ENCODE results near the gene PRPF6. TPM values are rescaled to one million over a fixed set of nuclear protein-coding genes. Genes with fewer than 3 reads are reported as not detected.

The PRPF6 gene
- total RNA-seq, 1 donor from 2014 or later: 81.5 TPM

DNA sequence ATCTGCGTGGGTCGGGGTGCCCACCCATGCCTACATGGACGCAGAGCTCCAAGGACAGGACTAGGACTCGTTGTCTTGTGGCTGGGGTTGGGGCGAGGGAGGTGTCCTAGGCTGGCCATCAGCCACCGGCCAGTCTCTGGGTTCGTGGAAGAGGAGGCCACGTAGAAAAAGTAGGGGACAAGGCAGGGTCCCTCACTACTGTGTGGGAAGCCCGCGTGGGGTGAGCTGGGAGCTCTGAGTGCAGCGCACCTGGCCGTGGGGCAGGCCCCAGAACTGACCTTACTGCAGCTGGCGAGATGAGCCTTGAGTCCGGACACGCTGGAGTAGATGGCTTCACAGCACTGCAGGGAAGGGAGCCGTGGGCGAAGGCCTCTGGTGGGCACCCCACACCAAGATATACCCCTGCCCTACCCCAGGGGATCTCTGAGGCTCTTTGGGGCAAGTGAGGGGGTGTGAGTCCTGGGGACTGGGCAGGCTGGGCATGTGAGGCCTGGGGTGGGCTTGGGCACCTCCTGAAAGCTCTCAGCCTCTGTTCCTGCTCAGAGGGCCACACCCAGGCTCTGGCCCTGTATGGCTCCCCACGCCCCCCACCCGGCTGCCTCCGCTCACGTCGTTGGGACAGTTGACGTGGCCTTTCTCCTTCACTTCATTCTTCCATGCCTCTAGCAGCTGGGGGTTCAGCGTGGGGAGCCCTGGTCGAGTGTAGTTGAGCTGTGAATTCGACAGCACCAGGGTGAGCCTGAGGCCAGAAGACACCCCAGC, 19.1 kb upstream of the PRPF6 start:
- Mint-ChIP-seq H3K27me3 (ENCODE audit: low read depth) (no peaks in the 10 kb centered on the region), H3K4me3 (peak overlapping the region; percentile 19), H3K36me3 (ENCODE audit: low read depth) (peaks cover 2% of the 10 kb centered on the region), H3K4me1 (no peaks in the 10 kb centered on the region), H3K27ac (ENCODE audit: unreplicated experiment) (no peak overlapping the region), H3K9me3 (no peaks in the 10 kb centered on the region)
- TF ChIP-seq, protein P1, sequence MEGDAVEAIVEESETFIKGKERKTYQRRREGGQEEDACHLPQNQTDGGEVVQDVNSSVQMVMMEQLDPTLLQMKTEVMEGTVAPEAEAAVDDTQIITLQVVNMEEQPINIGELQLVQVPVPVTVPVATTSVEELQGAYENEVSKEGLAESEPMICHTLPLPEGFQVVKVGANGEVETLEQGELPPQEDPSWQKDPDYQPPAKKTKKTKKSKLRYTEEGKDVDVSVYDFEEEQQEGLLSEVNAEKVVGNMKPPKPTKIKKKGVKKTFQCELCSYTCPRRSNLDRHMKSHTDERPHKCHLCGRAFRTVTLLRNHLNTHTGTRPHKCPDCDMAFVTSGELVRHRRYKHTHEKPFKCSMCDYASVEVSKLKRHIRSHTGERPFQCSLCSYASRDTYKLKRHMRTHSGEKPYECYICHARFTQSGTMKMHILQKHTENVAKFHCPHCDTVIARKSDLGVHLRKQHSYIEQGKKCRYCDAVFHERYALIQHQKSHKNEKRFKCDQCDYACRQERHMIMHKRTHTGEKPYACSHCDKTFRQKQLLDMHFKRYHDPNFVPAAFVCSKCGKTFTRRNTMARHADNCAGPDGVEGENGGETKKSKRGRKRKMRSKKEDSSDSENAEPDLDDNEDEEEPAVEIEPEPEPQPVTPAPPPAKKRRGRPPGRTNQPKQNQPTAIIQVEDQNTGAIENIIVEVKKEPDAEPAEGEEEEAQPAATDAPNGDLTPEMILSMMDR (conservative IDR thresholded peaks at IDR 0.05): no peak
- no peak for DNase-seq (ENCODE audit: low read depth, low spot score)

DNA sequence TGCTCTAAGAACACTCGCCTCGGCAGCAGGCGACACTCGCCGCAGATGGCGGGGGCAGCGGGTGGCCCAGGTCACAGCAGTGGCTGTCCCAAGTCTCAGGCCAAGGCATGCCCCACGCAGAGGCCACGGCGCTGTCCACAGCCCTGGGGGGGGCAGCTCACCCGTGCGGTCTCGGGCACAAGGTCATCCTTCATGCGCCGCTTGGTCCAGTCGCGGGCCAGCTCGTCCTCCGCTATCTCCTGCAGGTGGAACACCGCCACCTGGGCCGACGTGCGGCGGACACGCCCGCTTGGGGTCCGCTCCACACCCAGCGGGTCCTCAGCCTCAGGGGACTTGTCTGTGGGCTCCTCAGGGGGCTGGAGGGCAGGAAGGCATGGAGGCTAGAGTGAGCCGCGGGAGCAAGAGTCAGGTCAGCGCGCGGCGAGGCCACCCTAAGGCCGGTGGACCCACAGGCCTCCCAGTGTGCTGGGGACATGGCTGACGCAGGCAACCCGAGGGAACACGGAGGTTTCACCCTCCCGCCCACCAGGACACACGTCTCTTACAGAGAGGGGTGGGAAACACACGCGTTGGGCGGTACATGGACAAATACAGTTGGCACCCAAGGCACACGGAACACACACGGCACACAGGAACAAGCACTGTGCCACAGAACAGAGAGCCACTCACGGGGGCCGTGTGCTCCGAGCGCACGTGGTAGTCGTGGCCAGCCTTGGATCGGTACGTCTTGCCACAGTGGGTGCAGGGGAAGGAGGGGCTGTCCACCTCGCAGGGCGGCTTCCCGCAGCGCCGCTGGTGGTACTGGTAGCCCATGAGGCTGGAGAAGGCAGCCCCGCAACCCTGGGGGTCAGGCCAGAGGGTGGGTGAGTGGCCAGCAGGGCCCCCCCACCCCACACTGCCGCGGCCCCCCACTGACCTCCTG, 18.2 kb upstream of the PRPF6 start:
- H3K27ac Mint-ChIP-seq (ENCODE audit: unreplicated experiment): no peak overlapping the region
- no peaks in the 10 kb centered on the region for H3K27me3 Mint-ChIP-seq (ENCODE audit: low read depth)
- DNase-seq (ENCODE audit: low read depth, low spot score): no peak
- no peaks in the 10 kb centered on the region for H3K9me3 Mint-ChIP-seq
- H3K4me1 Mint-ChIP-seq: no peaks in the 10 kb centered on the region
- TF ChIP-seq, protein P1 (conservative IDR thresholded peaks at IDR 0.05): no peak
- H3K4me3 Mint-ChIP-seq: peak overlapping the region; percentile 31
- peaks cover 2% of the 10 kb centered on the region for H3K36me3 Mint-ChIP-seq (ENCODE audit: low read depth)

DNA sequence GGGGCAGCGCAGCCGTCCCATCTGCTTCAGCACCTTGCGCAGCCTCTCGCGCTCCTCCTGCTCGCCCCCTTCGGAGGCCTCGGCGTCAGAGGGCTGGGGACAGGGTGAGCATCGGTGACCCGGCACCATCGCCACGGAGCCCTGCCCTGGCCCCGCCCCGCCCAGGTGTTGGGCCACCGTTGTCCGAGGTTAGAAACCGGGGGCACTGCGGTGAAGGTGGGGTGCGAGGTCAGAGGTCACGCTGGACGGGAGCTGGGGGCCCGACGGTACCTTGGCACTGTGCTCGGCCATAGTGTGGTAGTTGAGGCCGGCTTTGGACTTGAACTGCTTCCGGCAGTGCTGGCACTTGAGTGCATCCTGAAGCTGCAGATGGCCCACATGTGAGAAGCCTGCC, 17.6 kb upstream of the PRPF6 start:
- H3K4me3 Mint-ChIP-seq: no peak overlapping the region
- H3K9me3 Mint-ChIP-seq: no peaks in the 10 kb centered on the region
- no peaks in the 10 kb centered on the region for H3K27me3 Mint-ChIP-seq (ENCODE audit: low read depth)
- H3K36me3 Mint-ChIP-seq (ENCODE audit: low read depth): peaks cover 2% of the 10 kb centered on the region
- no peak overlapping the region for H3K27ac Mint-ChIP-seq (ENCODE audit: unreplicated experiment)
- H3K4me1 Mint-ChIP-seq: no peaks in the 10 kb centered on the region
- TF ChIP-seq, protein P1 (conservative IDR thresholded peaks at IDR 0.05): no peak
- no peak for DNase-seq (ENCODE audit: low read depth, low spot score)

DNA sequence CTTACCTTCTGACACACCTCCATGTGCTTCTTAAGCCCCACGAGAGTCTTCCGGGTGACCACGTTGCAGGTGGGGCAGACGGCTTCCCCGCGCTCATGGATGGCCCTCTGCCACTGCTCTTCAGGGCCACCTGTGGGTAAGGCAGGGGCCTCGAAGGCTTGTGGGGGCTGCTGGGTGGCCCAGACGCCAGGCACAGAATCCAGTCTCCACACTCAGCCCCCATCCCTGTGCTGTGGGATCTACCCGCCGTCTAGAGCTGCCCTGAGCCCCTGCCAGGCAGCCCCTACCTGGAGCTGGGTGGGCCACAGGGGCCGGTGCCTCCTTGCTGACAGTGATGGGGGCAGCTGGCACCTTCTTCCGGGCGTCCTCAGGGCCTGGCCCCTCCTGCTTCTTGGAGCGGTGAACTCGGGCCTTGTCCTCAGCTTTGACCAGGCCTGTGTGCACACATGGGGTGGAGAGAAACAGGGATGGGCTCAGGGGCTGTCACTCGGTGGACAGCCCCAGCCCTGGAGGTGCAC, 17.1 kb upstream of the PRPF6 start:
- no peaks in the 10 kb centered on the region for H3K27me3 Mint-ChIP-seq (ENCODE audit: low read depth)
- H3K27ac Mint-ChIP-seq (ENCODE audit: unreplicated experiment): no peak overlapping the region
- TF ChIP-seq, protein P1 (conservative IDR thresholded peaks at IDR 0.05): no peak
- H3K4me3 Mint-ChIP-seq: no peak overlapping the region
- no peaks in the 10 kb centered on the region for H3K4me1 Mint-ChIP-seq
- no peaks in the 10 kb centered on the region for H3K9me3 Mint-ChIP-seq
- no peak for DNase-seq (ENCODE audit: low read depth, low spot score)
- H3K36me3 Mint-ChIP-seq (ENCODE audit: low read depth): peaks cover 2% of the 10 kb centered on the region

DNA sequence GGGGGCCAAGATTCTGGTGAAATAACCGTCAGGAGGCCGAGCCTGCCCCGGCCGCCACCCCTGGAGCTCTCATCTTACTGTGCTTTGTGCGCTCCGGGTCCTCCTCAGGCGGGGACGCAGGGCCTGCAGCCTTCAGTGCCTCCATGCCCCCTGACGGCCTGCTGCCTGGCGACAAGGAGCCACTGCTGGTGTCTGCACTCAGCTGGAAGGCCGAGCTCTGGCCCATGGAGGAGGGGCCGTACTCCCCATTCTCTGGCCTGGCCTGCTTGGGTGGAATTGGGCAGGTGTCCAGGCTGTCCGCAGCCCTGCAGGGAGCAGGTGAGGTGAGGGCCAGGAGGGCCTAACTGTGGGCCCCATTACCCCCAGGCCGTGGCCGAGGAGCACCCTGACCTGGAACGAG, 16.5 kb upstream of the PRPF6 start:
- H3K36me3 Mint-ChIP-seq (ENCODE audit: low read depth): peaks cover 2% of the 10 kb centered on the region
- H3K4me1 Mint-ChIP-seq: no peaks in the 10 kb centered on the region
- TF ChIP-seq, protein P1 (conservative IDR thresholded peaks at IDR 0.05): no peak
- H3K9me3 Mint-ChIP-seq: no peaks in the 10 kb centered on the region
- H3K27me3 Mint-ChIP-seq (ENCODE audit: low read depth): no peaks in the 10 kb centered on the region
- DNase-seq (ENCODE audit: low read depth, low spot score): no peak
- no peak overlapping the region for H3K27ac Mint-ChIP-seq (ENCODE audit: unreplicated experiment)
- H3K4me3 Mint-ChIP-seq: no peak overlapping the region

Data from neural crest cell (in vitro differentiated cells).